Nephron progenitor cell (in vitro differentiated cells): ENCODE measurements around the gene ANKH.

Experiments used
- DNase-seq: peaks from one replicate; pipeline ENCODE4 v3.0.0; 2021
- H3K27ac Mint-ChIP-seq: 2 replicates; pipeline ENCODE4 v1.8.0; 2021; ENCODE audit warnings: mild to moderate bottlenecking, moderate library complexity, mixed read lengths
- H3K27me3 Mint-ChIP-seq: 2 replicates; pipeline ENCODE4 v1.8.0; 2021; ENCODE audit warnings: mild to moderate bottlenecking, low read depth, mixed read lengths; ENCODE audit not compliant: poor library complexity
- H3K36me3 Mint-ChIP-seq: 2 replicates; pipeline ENCODE4 v1.8.0; 2021; ENCODE audit warnings: low read depth, mixed read lengths
- H3K4me1 Mint-ChIP-seq: 2 replicates; pipeline ENCODE4 v1.8.0; 2021; ENCODE audit warnings: mixed read lengths
- H3K4me3 Mint-ChIP-seq: 2 replicates; pipeline ENCODE4 v1.8.0; 2021; ENCODE audit warnings: mild to moderate bottlenecking, moderate library complexity, mixed read lengths
- H3K9me3 Mint-ChIP-seq: 2 replicates; pipeline ENCODE4 v1.8.0; 2021; ENCODE audit warnings: mild to moderate bottlenecking, moderate library complexity, mixed read lengths
- CTCF ChIP-seq: fragments of 200-600 bp; sonication (generic); IDR thresholded peaks from 2 replicates; pipeline ENCODE4 v1.5.0; 2021; ENCODE audit warnings: antibody characterized with exemption

The ANKH gene

GRCh38 chr5:14724633-14725032 is 146.9 kb downstream of the ANKH start:
- no peak for DNase-seq
- H3K4me1 Mint-ChIP-seq, result peaks cover 23% of the 10 kb centered on the region
- peaks cover 7% of the 10 kb centered on the region for H3K36me3 Mint-ChIP-seq
- no peak for TF ChIP-seq CTCF
- H3K4me3 Mint-ChIP-seq, result no peak overlapping the region
- H3K27ac Mint-ChIP-seq, result no peak overlapping the region
- peaks cover 13% of the 10 kb centered on the region for H3K27me3 Mint-ChIP-seq
- peaks cover 10% of the 10 kb centered on the region for H3K9me3 Mint-ChIP-seq

GRCh38 chr5:14723701-14724132 is 147.9 kb downstream of the ANKH start:
- no peak for TF ChIP-seq CTCF
- Mint-ChIP-seq H3K27ac (no peak overlapping the region), H3K9me3 (peaks cover 20% of the 10 kb centered on the region), H3K4me1 (peaks cover 20% of the 10 kb centered on the region), H3K4me3 (no peak overlapping the region), H3K36me3 (peaks cover 17% of the 10 kb centered on the region), H3K27me3 (peaks cover 16% of the 10 kb centered on the region)
- DNase-seq, result no peak

GRCh38 chr5:14722923-14723322 is 148.7 kb downstream of the ANKH start:
- no peak overlapping the region for H3K27ac Mint-ChIP-seq
- peaks cover 24% of the 10 kb centered on the region for H3K36me3 Mint-ChIP-seq
- peaks cover 16% of the 10 kb centered on the region for H3K27me3 Mint-ChIP-seq
- peaks cover 27% of the 10 kb centered on the region for H3K9me3 Mint-ChIP-seq
- TF ChIP-seq CTCF, result no peak
- H3K4me1 Mint-ChIP-seq, result peaks cover 13% of the 10 kb centered on the region
- no peak for DNase-seq
- H3K4me3 Mint-ChIP-seq, result no peak overlapping the region

GRCh38 chr5:14721990-14722656 is 149.5 kb downstream of the ANKH start:
- peaks cover 16% of the 10 kb centered on the region for H3K27me3 Mint-ChIP-seq
- peaks cover 6% of the 10 kb centered on the region for H3K4me1 Mint-ChIP-seq
- no peak for DNase-seq
- no peak overlapping the region for H3K4me3 Mint-ChIP-seq
- TF ChIP-seq CTCF, result no peak
- H3K9me3 Mint-ChIP-seq, result peaks cover 33% of the 10 kb centered on the region
- no peak overlapping the region for H3K27ac Mint-ChIP-seq
- H3K36me3 Mint-ChIP-seq, result peaks cover 32% of the 10 kb centered on the region

GRCh38 chr5:14720236-14720923 is 151.2 kb downstream of the ANKH start:
- Mint-ChIP-seq H3K9me3 (peaks cover 39% of the 10 kb centered on the region), H3K27me3 (peaks cover 7% of the 10 kb centered on the region), H3K36me3 (peaks cover 49% of the 10 kb centered on the region), H3K27ac (no peak overlapping the region), H3K4me1 (no peaks in the 10 kb centered on the region), H3K4me3 (no peak overlapping the region)
- TF ChIP-seq CTCF, result no peak
- DNase-seq, result no peak

- TF ChIP-seq CTCF, result no peak
- peaks cover 39% of the 10 kb centered on the region for H3K9me3 Mint-ChIP-seq
- no peak overlapping the region for H3K4me3 Mint-ChIP-seq
- H3K27me3 Mint-ChIP-seq, result peaks cover 4% of the 10 kb centered on the region
- no peak for DNase-seq
- no peak overlapping the region for H3K27ac Mint-ChIP-seq
- H3K4me1 Mint-ChIP-seq, result no peaks in the 10 kb centered on the region
- peaks cover 65% of the 10 kb centered on the region for H3K36me3 Mint-ChIP-seq
Observed at GRCh38 chr5:14718778-14719177, 152.8 kb downstream of the ANKH start.
